PC-3 (cell line): Measurements from ENCODE around the gene RAB30. TPM values are rescaled to one million over a fixed set of nuclear protein-coding genes. Genes with fewer than 3 reads are reported as not detected.

ENCODE experiments used
- ATAC-seq: fragments of 200-7000 bp; cut with Tn5 transposase; 2 replicates; pipeline ENCODE4 v1.9.1; 2020; ENCODE audit warnings: mild to moderate bottlenecking, moderate library complexity
- BruUV-seq: library from RNA; stranded (reverse); fragments of 400-500 nt; replicated peaks from 2 replicates; lab custom pipeline; 2021; lab: Mats Ljungman, UMichigan
- CTCF ChIA-PET: fragments of 300-600 bp; sonication (Branson Sonifier 250); formaldehyde crosslinking; loops from one replicate; lab custom pipeline; 2022; ENCODE audit warnings: antibody characterized with exemption; lab: Charles Lee
- POLR2A ChIA-PET: fragments of 300-600 bp; sonication (Branson Sonifier 250); formaldehyde crosslinking; loops from one replicate; lab custom pipeline; 2022; ENCODE audit warnings: antibody characterized with exemption; ENCODE audit not compliant: unreplicated experiment; lab: Charles Lee
- DNase-seq: peaks from one replicate; pipeline ENCODE4 v3.0.0-alpha.2; 2015
- H2AFZ ChIP-seq: fragments of 300-600 bp; sonication (generic); 2 replicates; pipeline ENCODE4 v1.6.0; 2016; ENCODE audit warnings: antibody characterized with exemption, low read length
- H3F3A ChIP-seq: fragments of 300-600 bp; sonication (generic); one replicate; pipeline ENCODE4 v1.6.0; 2017; ENCODE audit warnings: antibody characterized with exemption, low read length, control low read depth, mild to moderate bottlenecking; ENCODE audit not compliant: unreplicated experiment
- H3K27ac ChIP-seq: fragments of 300-600 bp; sonication (generic); 2 replicates; pipeline ENCODE4 v1.5.1; 2016; ENCODE audit warnings: mild to moderate bottlenecking, low read length
- H3K27me3 ChIP-seq: fragments of 300-600 bp; sonication (generic); 2 replicates; pipeline ENCODE4 v1.6.1; 2016; ENCODE audit warnings: low read length, mixed read lengths
- H3K36me3 ChIP-seq: fragments of 300-600 bp; sonication (generic); 2 replicates; pipeline ENCODE4 v1.6.1; 2016; ENCODE audit warnings: low read depth, mixed run types, low read length, mixed read lengths
- H3K4me1 ChIP-seq: fragments of 300-600 bp; sonication (generic); 2 replicates; pipeline ENCODE4 v1.5.1; 2016; ENCODE audit warnings: low read length; ENCODE audit not compliant: insufficient read depth
- H3K4me2 ChIP-seq: fragments of 300-600 bp; sonication (generic); 2 replicates; pipeline ENCODE4 v1.6.0; 2016; ENCODE audit warnings: low read length
- H3K4me3 ChIP-seq: fragments of 300-600 bp; sonication (generic); 2 replicates; pipeline ENCODE4 v1.5.1; 2016; ENCODE audit warnings: mild to moderate bottlenecking, low read length, mixed read lengths
- H3K79me2 ChIP-seq: fragments of 300-600 bp; sonication (generic); 2 replicates; pipeline ENCODE4 v1.6.1; 2017; ENCODE audit warnings: low read length, mixed read lengths
- H3K9ac ChIP-seq: fragments of 300-600 bp; sonication (generic); 2 replicates; pipeline ENCODE4 v1.6.0; 2016; ENCODE audit warnings: mild to moderate bottlenecking, low read length
- H3K9me2 ChIP-seq: fragments of 300-600 bp; sonication (generic); replicated peaks from 2 replicates; pipeline ENCODE4 v1.6.1; 2016; ENCODE audit warnings: mixed run types, low read length, mixed read lengths
- H3K9me3 ChIP-seq: fragments of 300-600 bp; sonication (generic); 2 replicates; pipeline ENCODE4 v1.6.1; 2016; ENCODE audit warnings: low read length, mixed read lengths
- H4K20me1 ChIP-seq: fragments of 300-600 bp; sonication (generic); 2 replicates; pipeline ENCODE4 v1.6.1; 2016; ENCODE audit warnings: low read length, mixed read lengths
- EZH2 ChIP-seq: fragments of 300-600 bp; sonication (generic); IDR thresholded peaks from one replicate; pipeline ENCODE4 v1.6.1; 2017; ENCODE audit warnings: antibody characterized with exemption, mild to moderate bottlenecking, low read length; ENCODE audit not compliant: unreplicated experiment
- EZH2phosphoT487 ChIP-seq: fragments of 300-600 bp; sonication (generic); IDR thresholded peaks from 2 replicates; pipeline ENCODE4 v1.6.1; 2018; ENCODE audit warnings: mild to moderate bottlenecking, antibody characterized with exemption, low read length, borderline replicate concordance
- intact Hi-C: fragments of 100-400 bp; cut with micrococcal nuclease; formaldehyde crosslinking; loops from 2 replicates; pipeline ENCODE4 v1.9.0; 2023
- total RNA-seq: library from RNA; depleted of rRNA; stranded (reverse); fragments of >200 nt; gene quantifications from 2 replicates; pipeline ENCODE4 v1.2.3, GENCODE V29; 2014
- TF ChIP-seq, protein P1 (sequence below): fragments of 300-600 bp; sonication (generic); conservative IDR thresholded peaks from 2 replicates; pipeline ENCODE4 v1.5.1; 2017; ENCODE audit warnings: antibody characterized with exemption, low read depth, mild to moderate bottlenecking, low read length

The RAB30 gene
- total RNA-seq, 1 experiment from 2014 or later = 6.6 TPM

DNA sequence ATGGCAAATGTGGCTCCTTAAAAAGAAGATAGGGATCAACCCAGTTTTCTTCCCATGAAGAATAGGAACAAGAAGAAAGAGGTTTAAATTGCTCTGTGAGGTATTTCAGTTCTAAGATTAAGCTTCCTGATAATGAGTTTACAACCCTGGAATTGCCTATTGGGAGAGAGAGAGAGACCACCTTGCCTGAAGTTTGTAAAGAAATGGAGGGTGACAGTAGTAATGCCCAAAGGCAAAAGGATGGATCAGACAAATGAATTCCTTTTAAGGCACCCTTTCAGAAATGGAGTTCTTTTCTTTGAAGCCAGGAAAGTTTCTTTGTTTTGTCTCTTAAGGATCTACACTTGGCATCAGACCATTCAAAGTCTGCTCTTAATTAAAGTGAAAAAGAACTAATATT is 95.8 kb downstream of the RAB30 start:
- H3K4me3 ChIP-seq = no peak overlapping the region
- intact Hi-C loops = loop anchor here (5.0 kb wide), 2 partner anchors 76 to 96 kb away; partner anchors contain the start of gene RAB30
- no peak overlapping the region for H2AFZ ChIP-seq
- no peaks in the 10 kb centered on the region for H3F3A ChIP-seq
- H3K4me1 ChIP-seq = peaks cover 53% of the 10 kb centered on the region
- H3K27me3 ChIP-seq = no peaks in the 10 kb centered on the region
- H3K9ac ChIP-seq = no peak overlapping the region
- H3K4me2 ChIP-seq = peak overlapping the region; percentile 29
- no peaks in the 10 kb centered on the region for H3K79me2 ChIP-seq
- H4K20me1 ChIP-seq = no peaks in the 10 kb centered on the region
- H3K27ac ChIP-seq = peak overlapping the region; percentile 14; the same call in 1 of the 2 replicates
- POLR2A ChIA-PET = interaction anchor here (1.1 kb wide), 1 partner anchor 76 kb away, joined by 9 read pairs; the partner anchor contains the start of gene PRCP
- H3K9me2 ChIP-seq = no peaks in the 10 kb centered on the region
- CTCF ChIA-PET = no interaction called here
- DNase-seq (no peak), ATAC-seq (no peak)
- no TSS peak for BruUV-seq
- no peaks in the 10 kb centered on the region for H3K36me3 ChIP-seq
- H3K9me3 ChIP-seq = no peaks in the 10 kb centered on the region
- TF ChIP-seq, protein P1, sequence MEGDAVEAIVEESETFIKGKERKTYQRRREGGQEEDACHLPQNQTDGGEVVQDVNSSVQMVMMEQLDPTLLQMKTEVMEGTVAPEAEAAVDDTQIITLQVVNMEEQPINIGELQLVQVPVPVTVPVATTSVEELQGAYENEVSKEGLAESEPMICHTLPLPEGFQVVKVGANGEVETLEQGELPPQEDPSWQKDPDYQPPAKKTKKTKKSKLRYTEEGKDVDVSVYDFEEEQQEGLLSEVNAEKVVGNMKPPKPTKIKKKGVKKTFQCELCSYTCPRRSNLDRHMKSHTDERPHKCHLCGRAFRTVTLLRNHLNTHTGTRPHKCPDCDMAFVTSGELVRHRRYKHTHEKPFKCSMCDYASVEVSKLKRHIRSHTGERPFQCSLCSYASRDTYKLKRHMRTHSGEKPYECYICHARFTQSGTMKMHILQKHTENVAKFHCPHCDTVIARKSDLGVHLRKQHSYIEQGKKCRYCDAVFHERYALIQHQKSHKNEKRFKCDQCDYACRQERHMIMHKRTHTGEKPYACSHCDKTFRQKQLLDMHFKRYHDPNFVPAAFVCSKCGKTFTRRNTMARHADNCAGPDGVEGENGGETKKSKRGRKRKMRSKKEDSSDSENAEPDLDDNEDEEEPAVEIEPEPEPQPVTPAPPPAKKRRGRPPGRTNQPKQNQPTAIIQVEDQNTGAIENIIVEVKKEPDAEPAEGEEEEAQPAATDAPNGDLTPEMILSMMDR = no peak
- TF ChIP-seq EZH2 = no peak
- TF ChIP-seq EZH2phosphoT487 = no peak

DNA sequence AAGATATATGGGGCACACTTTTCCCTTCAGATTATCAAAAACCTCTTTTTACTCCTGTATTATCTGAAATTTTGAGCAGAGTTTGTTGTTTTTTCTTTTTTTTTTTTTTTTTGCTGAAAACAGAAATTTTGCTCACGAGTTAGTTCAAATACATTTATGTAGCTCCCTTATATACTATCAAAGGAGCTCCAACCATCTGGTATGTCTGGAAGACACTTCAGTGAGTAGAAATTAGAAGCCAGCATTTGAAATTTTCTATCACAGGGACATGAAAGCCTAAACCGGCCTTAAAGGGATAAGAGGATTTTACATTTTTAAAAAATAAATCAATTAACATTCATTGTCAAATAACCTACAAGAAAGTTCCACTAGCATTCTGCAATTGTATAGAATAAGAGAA is 96.8 kb downstream of the RAB30 start:
- H3K9me3 ChIP-seq = no peaks in the 10 kb centered on the region
- H3F3A ChIP-seq = no peaks in the 10 kb centered on the region
- intact Hi-C loops = loop anchor here (5.0 kb wide), 3 partner anchors 77 to 842 kb away; partner anchors contain the start of gene RAB30
- peaks cover 42% of the 10 kb centered on the region for H3K4me1 ChIP-seq
- H2AFZ ChIP-seq = no peak overlapping the region
- DNase-seq = no peak
- H4K20me1 ChIP-seq = no peaks in the 10 kb centered on the region
- H3K36me3 ChIP-seq = no peaks in the 10 kb centered on the region
- H3K79me2 ChIP-seq = no peaks in the 10 kb centered on the region
- no peak overlapping the region for H3K9ac ChIP-seq
- ChIA-PET CTCF (no interaction called here), POLR2A (interaction anchor here (1.1 kb wide), 1 partner anchor 75 kb away, joined by 9 read pairs; the partner anchor contains the start of gene PRCP)
- no peak overlapping the region for H3K4me2 ChIP-seq
- ATAC-seq = no peak
- H3K9me2 ChIP-seq = no peaks in the 10 kb centered on the region
- no peak overlapping the region for H3K27ac ChIP-seq
- no peaks in the 10 kb centered on the region for H3K27me3 ChIP-seq
- TF ChIP-seq EZH2phosphoT487 = no peak
- TF ChIP-seq, protein P1 = no peak
- TF ChIP-seq EZH2 = no peak
- H3K4me3 ChIP-seq = no peak overlapping the region
- BruUV-seq = no TSS peak

DNA sequence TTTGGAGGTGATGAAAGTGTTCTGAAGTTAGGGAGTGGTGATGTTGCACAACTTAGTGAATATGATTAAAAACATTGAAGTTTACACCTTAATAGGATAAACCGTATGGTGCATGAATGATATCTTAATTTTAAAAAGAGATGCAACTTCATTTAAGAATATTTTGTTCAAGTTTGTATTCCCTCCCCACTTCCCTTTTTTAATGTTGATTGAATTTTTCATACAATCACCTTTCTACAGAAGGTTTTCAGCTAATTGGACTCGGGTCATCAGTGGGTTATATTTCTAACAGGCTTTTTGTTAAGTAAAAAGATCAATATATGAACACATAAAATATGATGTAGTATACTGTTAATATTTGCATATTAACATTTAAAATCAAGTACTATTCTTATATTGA is 97.6 kb downstream of the RAB30 start:
- H3K4me2 ChIP-seq = no peak overlapping the region
- no peaks in the 10 kb centered on the region for H3K9me2 ChIP-seq
- CTCF ChIA-PET = no interaction called here
- H3K9ac ChIP-seq = no peak overlapping the region
- no peaks in the 10 kb centered on the region for H3K27me3 ChIP-seq
- no peak for ATAC-seq
- no peak for DNase-seq
- no peak overlapping the region for H3K4me3 ChIP-seq
- H3K9me3 ChIP-seq = no peaks in the 10 kb centered on the region
- H4K20me1 ChIP-seq = no peaks in the 10 kb centered on the region
- no peak overlapping the region for H3K27ac ChIP-seq
- no peak overlapping the region for H2AFZ ChIP-seq
- intact Hi-C loops = loop anchor here (5.0 kb wide), 1 partner anchor 843 kb away; no protein-coding TSS in a partner anchor
- TF ChIP-seq EZH2phosphoT487 (no peak), EZH2 (no peak)
- TF ChIP-seq, protein P1 = no peak
- no TSS peak for BruUV-seq
- POLR2A ChIA-PET = no interaction called here
- no peaks in the 10 kb centered on the region for H3K79me2 ChIP-seq
- H3K4me1 ChIP-seq = peaks cover 35% of the 10 kb centered on the region
- H3F3A ChIP-seq = no peaks in the 10 kb centered on the region
- no peaks in the 10 kb centered on the region for H3K36me3 ChIP-seq
